Measurements from ENCODE around the gene FUT7.
"Not testable (repeated sequence)": the region's sequence is repeated elsewhere in the genome, so short reads cannot be mapped to it uniquely, and the experiment has no call there.

FUT7 gene

GRCh38 chr9:137017791-137018497 lies 13.9 kb downstream of the FUT7 start:
- DNase-seq (ENCODE audit: low spot score): no peak

- no peak for DNase-seq (ENCODE audit: low spot score)
Observed at GRCh38 chr9:137017071-137017470, 14.8 kb downstream of the FUT7 start.

- DNase-seq (ENCODE audit: low spot score): no peak
Observed at GRCh38 chr9:137016436-137016835, 15.5 kb downstream of the FUT7 start.

- DNase-seq (ENCODE audit: low spot score): no peak
Observed at GRCh38 chr9:137015976-137016375, 15.9 kb downstream of the FUT7 start.

- no peak for DNase-seq (ENCODE audit: low spot score)
Observed at GRCh38 chr9:137015540-137015930, 16.4 kb downstream of the FUT7 start.

GRCh38 chr9:137014776-137015539 lies 16.9 kb downstream of the FUT7 start:
- no peak for DNase-seq (ENCODE audit: low spot score)

GRCh38 chr9:137014166-137014565 lies 17.7 kb downstream of the FUT7 start:
- DNase-seq (ENCODE audit: low spot score): no peak

GRCh38 chr9:137013571-137013940 lies 18.3 kb downstream of the FUT7 start:
- no peak for DNase-seq (ENCODE audit: low spot score)

GRCh38 chr9:137012694-137013570 lies 19.0 kb downstream of the FUT7 start:
- DNase-seq (ENCODE audit: low spot score): no peak

GRCh38 chr9:137011907-137012675 lies 19.8 kb downstream of the FUT7 start:
- no peak for DNase-seq (ENCODE audit: low spot score)

- no peak for DNase-seq (ENCODE audit: low spot score)
Observed at GRCh38 chr9:137011156-137011555, 20.7 kb downstream of the FUT7 start.

GRCh38 chr9:137009938-137010732 lies 21.8 kb downstream of the FUT7 start:
- no peak for DNase-seq (ENCODE audit: low spot score)

GRCh38 chr9:137009217-137009616 lies 22.7 kb downstream of the FUT7 start:
- no peak for DNase-seq (ENCODE audit: low spot score)

- DNase-seq (ENCODE audit: low spot score): no peak
Observed at GRCh38 chr9:137008312-137008711, 23.6 kb downstream of the FUT7 start.

- no peak for DNase-seq (ENCODE audit: low spot score)
Observed at GRCh38 chr9:137007816-137008270, 24.0 kb downstream of the FUT7 start.

GRCh38 chr9:137007108-137007815 lies 24.6 kb downstream of the FUT7 start:
- DNase-seq (ENCODE audit: low spot score): no peak

- DNase-seq (ENCODE audit: low spot score): no peak
Observed at GRCh38 chr9:137006116-137007003, 25.5 kb downstream of the FUT7 start.

GRCh38 chr9:137004285-137004684 lies 27.6 kb downstream of the FUT7 start:
- DNase-seq (ENCODE audit: low spot score): not testable (repeated sequence)

- DNase-seq (ENCODE audit: low spot score): no peak
Observed at GRCh38 chr9:137002646-137003041, 29.2 kb downstream of the FUT7 start.
